D341Med (cell line): ENCODE measurements around the gene HOXB3.

Experiments used
- DNase-seq: peaks from one replicate; pipeline ENCODE4 v3.0.0; 2012; ENCODE audit warnings: low spot score

Gene HOXB3

GRCh38 chr17:48500435-48501426 is 89.3 kb downstream of the HOXB3 start:
- DNase-seq, result no peak

GRCh38 chr17:48499735-48500434 is 90.2 kb downstream of the HOXB3 start:
- no peak for DNase-seq

DNA sequence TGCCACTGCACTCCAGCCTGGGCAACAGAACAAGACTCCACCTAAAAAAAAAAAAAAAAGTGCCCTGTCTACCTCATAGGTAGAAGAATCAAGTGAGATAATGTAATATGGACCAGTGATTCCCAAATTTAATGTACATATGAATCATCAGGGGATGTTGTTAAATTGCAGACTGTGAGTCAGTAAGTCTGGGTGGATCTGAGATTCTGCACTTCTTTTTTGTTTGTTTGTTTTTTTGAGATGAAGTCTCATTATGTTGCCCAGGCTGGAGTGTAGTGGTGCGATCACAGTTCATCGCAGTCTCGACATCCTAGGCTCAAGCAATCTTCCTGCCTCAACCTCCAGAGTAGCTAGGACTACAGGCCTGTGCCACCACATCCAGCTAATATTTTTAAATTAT is 90.8 kb downstream of the HOXB3 start:
- no peak for DNase-seq
